NCI-H524 treated with DMSO at 0.1 percent for 48 hours (cell line): ENCODE results near the gene CDHR3.

Source experiments
- DNase-seq: peaks from one replicate; lab custom pipeline; 2025; lab: John Stamatoyannopoulos, UW

CDHR3 gene

GRCh38 chr7:106050746-106051117 lies 87.7 kb downstream of the CDHR3 start:
- DNase-seq, result no peak

GRCh38 chr7:106052681-106053080 lies 89.6 kb downstream of the CDHR3 start:
- DNase-seq, result no peak

DNA sequence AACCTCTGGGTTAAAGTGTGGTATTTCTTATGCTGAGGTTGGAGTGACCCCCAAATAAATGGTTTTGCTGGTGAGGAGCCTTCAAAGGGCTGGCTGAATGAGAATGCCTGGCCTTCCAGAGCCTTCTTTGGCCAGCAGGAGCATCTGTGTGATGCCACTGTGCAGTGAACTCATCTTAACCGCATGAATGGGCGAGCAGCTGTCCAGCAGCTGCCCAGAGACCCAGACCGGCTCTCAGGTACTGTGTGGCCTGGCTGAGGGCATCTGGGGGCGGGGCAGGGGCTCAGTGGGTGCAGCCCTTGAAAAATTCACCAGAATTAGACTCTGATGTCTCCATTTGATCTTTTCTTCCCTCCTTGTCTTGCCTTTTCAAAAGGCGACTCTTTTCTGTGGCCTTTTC lies 90.0 kb downstream of the CDHR3 start:
- no peak for DNase-seq

DNA sequence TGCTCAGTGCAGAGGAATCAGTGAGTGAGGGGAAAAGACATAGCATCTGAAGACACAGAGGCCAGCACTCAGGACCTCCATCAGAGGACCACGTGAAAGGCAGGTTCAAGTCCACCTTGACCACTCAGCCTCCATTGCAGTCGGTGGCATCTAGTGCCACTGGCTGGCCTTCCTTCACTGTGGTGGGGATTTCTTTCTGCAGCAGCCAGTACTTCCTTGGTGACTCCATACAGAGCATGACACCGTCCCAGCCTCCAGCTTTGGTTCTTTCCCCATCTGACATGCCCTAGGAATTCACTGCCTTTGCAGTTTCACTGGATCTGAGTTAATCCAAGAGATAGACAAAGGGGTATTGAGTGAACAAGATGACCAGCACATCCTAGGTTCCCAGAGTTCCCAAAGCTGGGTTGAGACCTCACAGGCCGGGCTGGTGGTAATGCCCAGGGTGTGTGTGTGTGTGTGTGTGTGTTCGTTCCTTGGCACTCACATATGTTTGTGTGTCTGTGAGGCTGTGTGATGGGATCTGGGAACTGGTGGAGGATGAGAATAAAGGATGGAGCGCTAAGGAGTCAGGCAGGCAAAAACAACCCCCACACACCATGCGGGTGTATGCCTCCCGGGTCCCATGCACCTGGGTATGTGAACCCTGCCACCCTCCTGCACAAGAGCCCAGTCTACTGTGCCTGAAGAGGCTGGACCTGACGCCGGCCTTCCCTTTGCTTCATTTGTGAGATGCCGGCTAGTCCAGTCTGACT lies 91.3 kb downstream of the CDHR3 start:
- no peak for DNase-seq

- peak; percentile 82 for DNase-seq
These were observed 92.0 kb downstream of the CDHR3 start for GRCh38 chr7:106054971-106055532.

GRCh38 chr7:106056513-106057203 lies 93.6 kb downstream of the CDHR3 start:
- no peak for DNase-seq

DNA sequence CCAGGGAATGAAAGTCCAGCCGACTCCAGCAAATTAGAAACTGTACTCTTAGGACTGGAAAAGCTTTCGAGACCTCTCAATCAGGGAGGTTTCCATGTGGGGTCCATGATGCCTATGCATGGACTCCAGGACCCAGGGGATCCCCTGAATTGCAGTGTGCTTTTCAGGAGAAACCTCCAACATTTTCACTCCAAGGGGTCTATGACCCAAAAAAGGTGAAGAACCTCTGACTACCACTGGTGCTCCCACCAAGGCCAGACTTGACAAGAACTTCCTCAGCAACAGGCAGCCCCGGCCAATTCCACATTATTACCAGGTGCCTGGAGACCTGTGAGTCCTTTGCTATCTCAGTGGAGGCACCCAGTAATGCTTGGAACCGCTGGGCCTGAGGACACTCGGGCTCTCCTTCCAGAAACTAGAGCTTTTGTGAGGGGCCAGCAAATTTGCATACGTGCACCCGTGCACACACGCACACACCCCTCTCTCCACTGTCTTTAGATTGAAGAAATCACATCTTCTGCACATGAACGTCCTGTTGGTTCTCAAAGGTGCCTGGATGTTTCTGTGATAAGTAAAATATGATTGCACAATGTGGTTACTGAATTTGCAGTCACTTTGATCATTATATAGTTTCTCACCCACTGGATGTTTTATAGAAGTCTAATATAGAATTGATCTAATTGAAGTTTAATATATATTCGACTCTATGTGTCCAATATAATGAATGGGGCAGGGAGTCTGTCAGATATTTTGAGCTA lies 94.3 kb downstream of the CDHR3 start:
- DNase-seq, result no peak

GRCh38 chr7:106057962-106058927 lies 95.2 kb downstream of the CDHR3 start:
- peak; percentile 48 for DNase-seq

GRCh38 chr7:106058928-106059324 lies 95.9 kb downstream of the CDHR3 start:
- DNase-seq, result no peak

DNA sequence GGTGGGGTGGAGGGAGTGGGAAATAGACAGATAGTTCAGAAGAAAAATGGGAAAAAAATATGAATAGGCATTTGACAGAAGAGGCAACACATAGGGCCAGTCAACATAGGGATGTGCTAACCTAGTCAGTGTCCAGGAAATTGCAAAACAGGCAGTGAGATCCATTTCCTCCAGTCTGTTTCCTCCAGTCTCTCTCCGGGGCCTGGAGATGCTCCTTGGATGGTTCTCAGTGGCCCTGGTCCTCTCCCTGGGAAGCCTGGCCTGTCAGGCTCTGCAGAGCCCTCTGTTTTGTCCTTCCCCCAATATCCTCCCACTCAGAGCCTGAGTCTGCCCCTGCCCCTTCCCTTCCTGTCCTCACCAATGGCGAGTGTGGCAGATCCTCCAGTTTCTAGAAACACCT lies 96.5 kb downstream of the CDHR3 start:
- DNase-seq, result no peak

GRCh38 chr7:106060394-106060920 lies 97.4 kb downstream of the CDHR3 start:
- DNase-seq, result no peak

- no peak for DNase-seq
These were observed 98.4 kb downstream of the CDHR3 start for GRCh38 chr7:106061301-106061979.

GRCh38 chr7:106062006-106062405 lies 98.9 kb downstream of the CDHR3 start:
- no peak for DNase-seq

- DNase-seq, result no peak
These were observed 99.5 kb downstream of the CDHR3 start for GRCh38 chr7:106062521-106062931.

GRCh38 chr7:106063024-106063423 lies 100.0 kb downstream of the CDHR3 start:
- DNase-seq, result no peak

- no peak for DNase-seq
These were observed 100.6 kb downstream of the CDHR3 start for GRCh38 chr7:106063692-106064091.

- DNase-seq, result peak; percentile 40
These were observed 101.3 kb downstream of the CDHR3 start for GRCh38 chr7:106064316-106064715.

- DNase-seq, result no peak
These were observed 101.9 kb downstream of the CDHR3 start for GRCh38 chr7:106064771-106065574.

GRCh38 chr7:106065575-106066500 lies 102.8 kb downstream of the CDHR3 start:
- no peak for DNase-seq
